H9 (cell line): Measurements from ENCODE around the gene ZSCAN30. TPM values are rescaled to one million over a fixed set of nuclear protein-coding genes. Genes with fewer than 3 reads are reported as not detected.

Experiments used
- DNase-seq: peaks from one replicate; pipeline ENCODE4 v3.0.0-alpha.2; 2017
- H2AFZ ChIP-seq: one replicate; pipeline ENCODE4 v1.6.1; 2013; ENCODE audit warnings: mild to moderate bottlenecking, low read length, control low read depth, moderate library complexity
- H2AK5ac ChIP-seq: 2 replicates; pipeline ENCODE4 v1.6.1; 2013; ENCODE audit warnings: low read length, control low read depth, mixed read lengths; ENCODE audit not compliant: insufficient read length
- H2BK120ac ChIP-seq: one replicate; pipeline ENCODE4 v1.6.1; 2013; ENCODE audit warnings: low read depth, mild to moderate bottlenecking, low read length, control low read depth, inconsistent platforms; ENCODE audit not compliant: poor library complexity, severe bottlenecking
- H2BK12ac ChIP-seq: 2 replicates; pipeline ENCODE4 v1.6.1; 2013; ENCODE audit warnings: low read length, control low read depth, mixed read lengths, low read depth; ENCODE audit not compliant: insufficient read length
- H2BK15ac ChIP-seq: 2 replicates; pipeline ENCODE4 v1.6.1; 2013; ENCODE audit warnings: low read depth, low read length, control low read depth
- H2BK20ac ChIP-seq: one replicate; pipeline ENCODE4 v1.6.1; 2013; ENCODE audit warnings: low read depth, mild to moderate bottlenecking, low read length, control low read depth, inconsistent platforms; ENCODE audit not compliant: poor library complexity, severe bottlenecking
- H2BK5ac ChIP-seq: 2 replicates; pipeline ENCODE4 v1.6.1; 2013; ENCODE audit warnings: low read length, control low read depth, mixed read lengths; ENCODE audit not compliant: insufficient read length
- H3K14ac ChIP-seq: 2 replicates; pipeline ENCODE4 v1.6.1; 2013; ENCODE audit warnings: low read length, control low read depth; ENCODE audit not compliant: insufficient read depth
- H3K18ac ChIP-seq: 2 replicates; pipeline ENCODE4 v1.6.1; 2013; ENCODE audit warnings: low read depth, mild to moderate bottlenecking, mixed read lengths, low read length, control low read depth; ENCODE audit not compliant: insufficient read length
- H3K23ac ChIP-seq: 2 replicates; pipeline ENCODE4 v1.6.1; 2013; ENCODE audit warnings: low read length, control low read depth, mixed read lengths, low read depth; ENCODE audit not compliant: insufficient read length
- H3K23me2 ChIP-seq: 2 replicates; pipeline ENCODE4 v1.6.1; 2013; ENCODE audit warnings: low read depth, mild to moderate bottlenecking, mixed read lengths, low read length, control low read depth; ENCODE audit not compliant: insufficient read length, poor library complexity, severe bottlenecking
- H3K27ac ChIP-seq: 2 replicates; pipeline ENCODE4 v1.5.1; 2013; ENCODE audit warnings: low read length, control low read depth, mixed read lengths, low read depth; ENCODE audit not compliant: insufficient read length
- H3K27me3 ChIP-seq: 2 replicates; pipeline ENCODE4 v1.6.1; 2013; ENCODE audit warnings: low read length, control low read depth, inconsistent platforms; ENCODE audit not compliant: insufficient read depth
- H3K4ac ChIP-seq: 2 replicates; pipeline ENCODE4 v1.6.1; 2013; ENCODE audit warnings: low read depth, mild to moderate bottlenecking, control low read depth, inconsistent platforms, low read length, moderate library complexity
- H3K4me1 ChIP-seq: 2 replicates; pipeline ENCODE4 v1.6.1; 2013; ENCODE audit warnings: low read length, control low read depth, inconsistent platforms; ENCODE audit not compliant: insufficient read depth
- H3K4me2 ChIP-seq: 2 replicates; pipeline ENCODE4 v1.6.1; 2013; ENCODE audit warnings: low read length, control low read depth, mixed read lengths; ENCODE audit not compliant: insufficient read length, insufficient read depth
- H3K56ac ChIP-seq: 2 replicates; pipeline ENCODE4 v1.6.1; 2013; ENCODE audit warnings: low read depth, mild to moderate bottlenecking, mixed read lengths, low read length, control low read depth; ENCODE audit not compliant: insufficient read length
- H3K79me1 ChIP-seq: 2 replicates; pipeline ENCODE4 v1.6.1; 2013; ENCODE audit warnings: low read depth, mild to moderate bottlenecking, moderate library complexity, low read length, control low read depth, inconsistent platforms; ENCODE audit not compliant: insufficient read depth, poor library complexity, severe bottlenecking
- H3K79me2 ChIP-seq: 2 replicates; pipeline ENCODE4 v1.6.1; 2013; ENCODE audit warnings: low read length, control low read depth, inconsistent platforms; ENCODE audit not compliant: insufficient read depth
- H3K9ac ChIP-seq: 2 replicates; pipeline ENCODE4 v1.6.1; 2013; ENCODE audit warnings: low read length, control low read depth, mixed read lengths; ENCODE audit not compliant: insufficient read length; ENCODE audit errors: extremely low read depth
- H3K9me3 ChIP-seq: one replicate; pipeline ENCODE4 v1.6.1; 2013; ENCODE audit warnings: low read depth, low read length, inconsistent platforms; ENCODE audit not compliant: control insufficient read depth
- H3T11ph ChIP-seq: one replicate; pipeline ENCODE4 v1.6.1; 2013; ENCODE audit warnings: mild to moderate bottlenecking, low read length, control low read depth, inconsistent platforms
- H4K20me1 ChIP-seq: one replicate; pipeline ENCODE4 v1.6.1; 2013; ENCODE audit not compliant: control insufficient read depth, insufficient read length, insufficient read depth
- H4K5ac ChIP-seq: 2 replicates; pipeline ENCODE4 v1.6.1; 2013; ENCODE audit warnings: low read depth, mild to moderate bottlenecking, mixed read lengths, low read length, control low read depth; ENCODE audit not compliant: insufficient read length
- H4K8ac ChIP-seq: replicated peaks from 2 replicates; pipeline ENCODE4 v1.6.1; 2013; ENCODE audit warnings: low read length, control low read depth, mixed read lengths, low read depth; ENCODE audit not compliant: insufficient read length
- H4K91ac ChIP-seq: 2 replicates; pipeline ENCODE4 v1.6.1; 2013; ENCODE audit warnings: low read depth, mild to moderate bottlenecking, moderate library complexity, mixed read lengths, low read length, control low read depth; ENCODE audit not compliant: insufficient read length
- H3K27ac Mint-ChIP-seq, 3 experiments: 2 replicates in 2 of 3; 3 replicates in 1 of 3; pipeline ENCODE4 v1.8.0; 2020 to 2021; ENCODE audit warnings: mixed read lengths in 3 of 3, mild to moderate bottlenecking in 1 of 3, moderate library complexity in 1 of 3
- H3K27me3 Mint-ChIP-seq: 2 replicates; pipeline ENCODE4 v1.8.0; 2021; ENCODE audit warnings: low read depth, mild to moderate bottlenecking, moderate library complexity, mixed read lengths
- H3K36me3 Mint-ChIP-seq, 3 experiments: 2 replicates in 2 of 3; 3 replicates in 1 of 3; pipeline ENCODE4 v1.8.0; 2020 to 2021; ENCODE audit warnings: low read depth in 3 of 3, mixed read lengths in 3 of 3; ENCODE audit not compliant: insufficient read depth in 1 of 3
- H3K4me1 Mint-ChIP-seq, 2 experiments: 2 replicates each; pipeline ENCODE4 v1.8.0; 2020; ENCODE audit warnings: mixed read lengths in 2 of 2
- H3K4me3 Mint-ChIP-seq, 2 experiments: 2 replicates in 1 of 2; 3 replicates in 1 of 2; pipeline ENCODE4 v1.8.0; 2020 to 2021; ENCODE audit warnings: mild to moderate bottlenecking in 2 of 2, mixed read lengths in 2 of 2, moderate library complexity in 1 of 2
- H3K9me3 Mint-ChIP-seq, 2 experiments: 2 replicates in 1 of 2; 3 replicates in 1 of 2; pipeline ENCODE4 v1.8.0; 2020; ENCODE audit warnings: mild to moderate bottlenecking in 2 of 2, mixed read lengths in 2 of 2, moderate library complexity in 1 of 2
- WGBS: extraction: QIAGEN DNeasy Blood & Tissue Kit; methylation state at CpG from one replicate; pipeline ENCODE4 v1.1.7; 2013; ENCODE audit warnings: missing lambda C conversion rate, low lambda C conversion rate, mixed read lengths; ENCODE audit not compliant: insufficient read length; ENCODE audit errors: extremely low coverage; 5-methylcytosine and 5-hydroxymethylcytosine counted together
- total RNA-seq: library from RNA; stranded (reverse); gene quantifications from 2 replicates; pipeline ENCODE4 v1.2.1, GENCODE V29; 2021
- TF ChIP-seq, protein P1 (sequence below): fragments of 200-600 bp; sonication (generic); conservative IDR thresholded peaks from 3 replicates; pipeline ENCODE4 v1.8.0; 2021; ENCODE audit warnings: antibody characterized with exemption, mild to moderate bottlenecking

The ZSCAN30 gene
- total RNA-seq, 1 experiment from 2014 or later: 11.6 TPM

DNA sequence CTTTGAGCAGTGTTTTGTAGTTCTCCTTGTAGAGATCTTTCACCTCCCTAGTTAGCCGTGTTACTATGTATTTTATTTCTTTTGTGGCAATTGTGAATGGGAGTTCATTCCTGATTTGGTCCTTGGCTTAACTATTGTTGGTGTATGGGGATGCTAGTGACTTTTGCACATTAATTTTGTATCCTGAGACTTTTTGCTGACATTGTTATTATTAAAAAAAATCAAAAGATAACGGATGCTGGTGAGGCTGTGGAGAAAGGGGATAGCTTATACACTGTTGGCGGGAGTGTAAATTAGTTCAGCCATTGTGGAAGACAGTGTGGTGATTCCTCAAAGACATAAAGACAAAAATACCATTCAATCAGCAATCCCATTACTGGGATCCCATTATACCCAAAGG lies 66.2 kb downstream of the ZSCAN30 start:
- TF ChIP-seq, protein P1, sequence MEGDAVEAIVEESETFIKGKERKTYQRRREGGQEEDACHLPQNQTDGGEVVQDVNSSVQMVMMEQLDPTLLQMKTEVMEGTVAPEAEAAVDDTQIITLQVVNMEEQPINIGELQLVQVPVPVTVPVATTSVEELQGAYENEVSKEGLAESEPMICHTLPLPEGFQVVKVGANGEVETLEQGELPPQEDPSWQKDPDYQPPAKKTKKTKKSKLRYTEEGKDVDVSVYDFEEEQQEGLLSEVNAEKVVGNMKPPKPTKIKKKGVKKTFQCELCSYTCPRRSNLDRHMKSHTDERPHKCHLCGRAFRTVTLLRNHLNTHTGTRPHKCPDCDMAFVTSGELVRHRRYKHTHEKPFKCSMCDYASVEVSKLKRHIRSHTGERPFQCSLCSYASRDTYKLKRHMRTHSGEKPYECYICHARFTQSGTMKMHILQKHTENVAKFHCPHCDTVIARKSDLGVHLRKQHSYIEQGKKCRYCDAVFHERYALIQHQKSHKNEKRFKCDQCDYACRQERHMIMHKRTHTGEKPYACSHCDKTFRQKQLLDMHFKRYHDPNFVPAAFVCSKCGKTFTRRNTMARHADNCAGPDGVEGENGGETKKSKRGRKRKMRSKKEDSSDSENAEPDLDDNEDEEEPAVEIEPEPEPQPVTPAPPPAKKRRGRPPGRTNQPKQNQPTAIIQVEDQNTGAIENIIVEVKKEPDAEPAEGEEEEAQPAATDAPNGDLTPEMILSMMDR: no peak
- Mint-ChIP-seq H3K27ac (no peak overlapping the region), H3K36me3 (no peaks in the 10 kb centered on the region), H3K27me3 (0 out of 2 replicates have a peak, but pooled peaks cover 2% of the 10 kb centered on the region), H3K4me1 (no peaks in the 10 kb centered on the region), H3K9me3 (no peaks in the 10 kb centered on the region), H3K4me3 (no peak overlapping the region)
- Histone ChIP-seq H3K4me2 (no peak overlapping the region), H2BK5ac (no peak overlapping the region), H3K23ac (no peak overlapping the region), H4K5ac (no peak overlapping the region), H3K79me2 (no peaks in the 10 kb centered on the region), H3K79me1 (no peaks in the 10 kb centered on the region), H3K56ac (no peak overlapping the region), H3K18ac (no peak overlapping the region), H4K8ac (no peak overlapping the region), H4K91ac (no peak overlapping the region), H2AK5ac (no peak overlapping the region), H2AFZ (no peak overlapping the region), H3T11ph (no peak overlapping the region), H2BK20ac (no peak overlapping the region), H3K23me2 (no peaks in the 10 kb centered on the region), H3K9ac (no peak overlapping the region), H3K4me1 (no peaks in the 10 kb centered on the region), H3K9me3 (no peaks in the 10 kb centered on the region), H2BK15ac (no peak overlapping the region), H3K4ac (no peak overlapping the region), H3K27me3 (no peaks in the 10 kb centered on the region), H3K14ac (no peak overlapping the region), H4K20me1 (no peaks in the 10 kb centered on the region), H2BK12ac (no peak overlapping the region), H2BK120ac (no peak overlapping the region), H3K27ac (no peak overlapping the region)
- DNase-seq: no peak
- WGBS: no CpG with 5 or more reads among the region's 3 CpGs
